GM21367 (cell line): Measurements from ENCODE around the gene IGFL4.
"Not testable (repeated sequence)": the region's sequence is repeated elsewhere in the genome, so short reads cannot be mapped to it uniquely, and the experiment has no call there.

Source experiments
- ATAC-seq: cut with Tn5 transposase; IDR thresholded peaks from one replicate; pipeline ENCODE4 v1.9.1; 2021; ENCODE audit not compliant: unreplicated experiment

The IGFL4 gene

GRCh38 chr19:46040952-46041500, at the start of gene IGFL4:
Gene IGFL4, minus strand, starts transcription at chr19:46041002. Its CDS starts 40 bp downstream, at chr19:46040962.
- ATAC-seq, result no peak

GRCh38 chr19:46090444-46090843, 49.6 kb upstream of the IGFL4 start:
- ATAC-seq, result no peak

GRCh38 chr19:46089432-46089831, 48.6 kb upstream of the IGFL4 start:
- no peak for ATAC-seq

- ATAC-seq, result no peak
Observed at GRCh38 chr19:46088101-46088500, 47.3 kb upstream of the IGFL4 start.

- no peak for ATAC-seq
Observed at GRCh38 chr19:46085888-46086287, 45.1 kb upstream of the IGFL4 start.

GRCh38 chr19:46082728-46083050, 41.9 kb upstream of the IGFL4 start:
- no peak for ATAC-seq

- no peak for ATAC-seq
Observed at GRCh38 chr19:46081928-46082727, 41.3 kb upstream of the IGFL4 start.

GRCh38 chr19:46080561-46080960, 39.8 kb upstream of the IGFL4 start:
- ATAC-seq, result no peak

GRCh38 chr19:46079576-46079975, 38.8 kb upstream of the IGFL4 start:
- no peak for ATAC-seq

GRCh38 chr19:46078573-46079332, 38.0 kb upstream of the IGFL4 start:
- ATAC-seq, result not testable (repeated sequence)

GRCh38 chr19:46077815-46078167, 37.0 kb upstream of the IGFL4 start:
- no peak for ATAC-seq

GRCh38 chr19:46076951-46077814, 36.4 kb upstream of the IGFL4 start:
- ATAC-seq, result no peak

GRCh38 chr19:46076031-46076880, 35.5 kb upstream of the IGFL4 start:
- no peak for ATAC-seq

GRCh38 chr19:46073268-46073922, 32.6 kb upstream of the IGFL4 start:
- ATAC-seq, result no peak

- no peak for ATAC-seq
Observed at GRCh38 chr19:46069806-46070341, 29.1 kb upstream of the IGFL4 start.

GRCh38 chr19:46068345-46069258, 27.8 kb upstream of the IGFL4 start:
- no peak for ATAC-seq

- ATAC-seq, result no peak
Observed at GRCh38 chr19:46067691-46068090, 26.9 kb upstream of the IGFL4 start.

- ATAC-seq, result no peak
Observed at GRCh38 chr19:46066471-46066870, 25.7 kb upstream of the IGFL4 start.
